HUES48 (cell line): ENCODE data around the gene FBXO21.

Experiments
- H3K27ac ChIP-seq: one replicate; pipeline ENCODE4 v1.7.0; 2013; ENCODE audit warnings: low read depth, low read length, inconsistent platforms
- H3K27me3 ChIP-seq: 2 replicates; pipeline ENCODE4 v1.6.1; 2013; ENCODE audit warnings: mild to moderate bottlenecking, low read length; ENCODE audit not compliant: control insufficient read depth, insufficient read depth
- H3K36me3 ChIP-seq: 2 replicates; pipeline ENCODE4 v1.6.1; 2013; ENCODE audit warnings: low read length; ENCODE audit not compliant: control insufficient read depth, insufficient read depth
- H3K4me1 ChIP-seq: 2 replicates; pipeline ENCODE4 v1.6.1; 2013; ENCODE audit warnings: mild to moderate bottlenecking, low read length; ENCODE audit not compliant: control insufficient read depth, insufficient read depth
- H3K4me3 ChIP-seq: 2 replicates; pipeline ENCODE4 v1.5.1; 2013; ENCODE audit warnings: mild to moderate bottlenecking, low read depth, low read length
- H3K9ac ChIP-seq: 2 replicates; pipeline ENCODE4 v1.6.1; 2013; ENCODE audit warnings: mild to moderate bottlenecking, low read depth, low read length, moderate library complexity
- H3K9me3 ChIP-seq: 2 replicates; pipeline ENCODE4 v1.6.1; 2013; ENCODE audit warnings: low read length; ENCODE audit not compliant: control insufficient read depth, insufficient read depth

The FBXO21 gene

GRCh38 chr12:117139025-117139717 lies 51.1 kb downstream of the FBXO21 start:
- Histone ChIP-seq H3K27ac (no peak overlapping the region), H3K4me3 (no peak overlapping the region), H3K4me1 (no peaks in the 10 kb centered on the region), H3K36me3 (peaks cover 12% of the 10 kb centered on the region), H3K9ac (no peak overlapping the region), H3K27me3 (no peaks in the 10 kb centered on the region), H3K9me3 (no peaks in the 10 kb centered on the region)

- Histone ChIP-seq H3K27me3 (no peaks in the 10 kb centered on the region), H3K9me3 (no peaks in the 10 kb centered on the region), H3K9ac (no peak overlapping the region), H3K4me1 (no peaks in the 10 kb centered on the region), H3K36me3 (no peaks in the 10 kb centered on the region), H3K27ac (no peak overlapping the region), H3K4me3 (no peak overlapping the region)
Observed at GRCh38 chr12:117134721-117135120, 55.5 kb downstream of the FBXO21 start.

DNA sequence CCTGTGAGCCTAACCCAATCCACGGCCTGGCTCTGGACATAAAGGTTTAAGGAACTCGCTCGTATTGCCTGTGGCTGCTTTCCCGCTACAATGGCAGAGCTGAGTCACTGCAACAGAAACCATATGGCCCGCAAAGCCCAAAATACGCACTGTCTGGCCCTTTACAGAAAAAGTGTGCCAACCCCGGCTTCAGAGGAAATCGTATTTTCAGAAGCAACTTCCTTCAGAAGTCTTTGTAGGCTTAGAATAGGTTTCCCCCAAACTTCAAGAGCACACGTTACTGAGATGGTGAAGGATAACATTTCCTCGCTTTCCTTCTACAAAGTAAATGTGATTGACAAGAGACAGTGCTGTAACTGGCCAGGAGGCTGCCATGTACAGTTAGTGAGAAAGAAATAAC lies 56.2 kb downstream of the FBXO21 start:
- Histone ChIP-seq H3K4me3 (no peak overlapping the region), H3K27me3 (no peaks in the 10 kb centered on the region), H3K36me3 (no peaks in the 10 kb centered on the region), H3K27ac (no peak overlapping the region), H3K9ac (no peak overlapping the region), H3K9me3 (no peaks in the 10 kb centered on the region), H3K4me1 (no peaks in the 10 kb centered on the region)

GRCh38 chr12:117130801-117131200 lies 59.5 kb downstream of the FBXO21 start:
- no peak overlapping the region for H3K27ac ChIP-seq
- no peak overlapping the region for H3K9ac ChIP-seq
- H3K27me3 ChIP-seq, result no peaks in the 10 kb centered on the region
- no peaks in the 10 kb centered on the region for H3K36me3 ChIP-seq
- no peak overlapping the region for H3K4me3 ChIP-seq
- H3K9me3 ChIP-seq, result peaks cover 20% of the 10 kb centered on the region
- no peaks in the 10 kb centered on the region for H3K4me1 ChIP-seq

GRCh38 chr12:117129391-117129790 lies 60.9 kb downstream of the FBXO21 start:
- Histone ChIP-seq H3K27ac (no peak overlapping the region), H3K9ac (no peak overlapping the region), H3K36me3 (no peaks in the 10 kb centered on the region), H3K27me3 (no peaks in the 10 kb centered on the region), H3K9me3 (peaks cover 20% of the 10 kb centered on the region), H3K4me1 (no peaks in the 10 kb centered on the region), H3K4me3 (no peak overlapping the region)

GRCh38 chr12:117127933-117128823 lies 62.1 kb downstream of the FBXO21 start:
- Histone ChIP-seq H3K4me1 (no peaks in the 10 kb centered on the region), H3K27me3 (no peaks in the 10 kb centered on the region), H3K4me3 (no peak overlapping the region), H3K27ac (no peak overlapping the region), H3K36me3 (no peaks in the 10 kb centered on the region), H3K9ac (no peak overlapping the region), H3K9me3 (peaks cover 20% of the 10 kb centered on the region)

GRCh38 chr12:117126335-117126734 lies 63.9 kb downstream of the FBXO21 start:
- H3K36me3 ChIP-seq, result no peaks in the 10 kb centered on the region
- H3K27me3 ChIP-seq, result no peaks in the 10 kb centered on the region
- H3K4me3 ChIP-seq, result no peak overlapping the region
- no peaks in the 10 kb centered on the region for H3K4me1 ChIP-seq
- no peak overlapping the region for H3K9ac ChIP-seq
- H3K27ac ChIP-seq, result no peak overlapping the region
- peaks cover 20% of the 10 kb centered on the region for H3K9me3 ChIP-seq

GRCh38 chr12:117125767-117126166 lies 64.5 kb downstream of the FBXO21 start:
- Histone ChIP-seq H3K4me1 (no peaks in the 10 kb centered on the region), H3K9me3 (peaks cover 20% of the 10 kb centered on the region), H3K4me3 (no peak overlapping the region), H3K27ac (no peak overlapping the region), H3K9ac (no peak overlapping the region), H3K27me3 (no peaks in the 10 kb centered on the region), H3K36me3 (no peaks in the 10 kb centered on the region)

GRCh38 chr12:117125272-117125613 lies 65.0 kb downstream of the FBXO21 start:
- Histone ChIP-seq H3K27me3 (no peaks in the 10 kb centered on the region), H3K4me3 (no peak overlapping the region), H3K9me3 (peaks cover 20% of the 10 kb centered on the region), H3K27ac (no peak overlapping the region), H3K4me1 (no peaks in the 10 kb centered on the region), H3K36me3 (no peaks in the 10 kb centered on the region), H3K9ac (no peak overlapping the region)

GRCh38 chr12:117124421-117125271 lies 65.6 kb downstream of the FBXO21 start:
- no peaks in the 10 kb centered on the region for H3K27me3 ChIP-seq
- no peaks in the 10 kb centered on the region for H3K4me1 ChIP-seq
- H3K9ac ChIP-seq, result no peak overlapping the region
- H3K9me3 ChIP-seq, result peaks cover 20% of the 10 kb centered on the region
- H3K4me3 ChIP-seq, result no peak overlapping the region
- no peaks in the 10 kb centered on the region for H3K36me3 ChIP-seq
- H3K27ac ChIP-seq, result no peak overlapping the region
